Measurements from ENCODE around the gene PRICKLE2.

PRICKLE2 gene

DNA sequence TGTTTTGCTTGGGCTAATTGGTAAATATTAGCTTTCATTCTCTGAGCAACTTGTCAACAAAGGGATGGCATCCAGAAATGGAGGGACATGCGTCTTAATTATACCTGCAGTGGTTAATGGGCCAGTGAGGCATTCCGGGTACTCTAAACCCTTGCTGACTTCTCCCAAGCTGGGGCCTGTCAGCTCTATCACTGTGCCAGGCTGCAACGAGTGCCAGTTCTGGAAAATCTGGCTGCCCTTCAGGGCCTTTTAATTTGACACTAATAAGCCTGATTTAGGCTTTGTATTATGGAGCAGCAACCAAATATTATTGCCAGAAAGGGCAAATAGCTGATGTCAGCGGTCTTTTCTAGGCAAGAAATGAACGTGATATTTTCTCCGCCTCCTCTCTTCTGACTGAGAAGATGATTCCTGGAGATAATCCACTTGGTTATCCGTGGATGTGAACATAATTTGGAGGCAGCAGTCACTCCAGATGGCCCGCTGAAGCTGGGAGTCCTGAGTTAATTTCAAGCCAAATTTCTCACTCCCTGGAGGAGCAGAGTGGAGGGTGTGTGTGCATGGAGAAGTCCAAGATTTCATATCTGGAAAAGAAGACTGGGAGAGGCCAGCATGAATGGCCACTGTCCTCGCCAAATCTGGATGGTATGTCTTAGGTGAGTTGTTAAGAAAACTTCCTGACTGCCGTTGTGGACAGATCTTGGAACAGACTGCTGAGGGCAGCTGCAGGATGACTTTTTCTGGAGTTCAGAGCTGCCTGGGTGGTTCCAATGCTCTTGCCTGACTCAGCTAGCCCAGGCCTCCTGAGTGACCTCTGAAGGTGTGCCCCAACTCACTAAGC, 157.5 kb downstream of the PRICKLE2 start:
- DNase-seq, result no peak

DNA sequence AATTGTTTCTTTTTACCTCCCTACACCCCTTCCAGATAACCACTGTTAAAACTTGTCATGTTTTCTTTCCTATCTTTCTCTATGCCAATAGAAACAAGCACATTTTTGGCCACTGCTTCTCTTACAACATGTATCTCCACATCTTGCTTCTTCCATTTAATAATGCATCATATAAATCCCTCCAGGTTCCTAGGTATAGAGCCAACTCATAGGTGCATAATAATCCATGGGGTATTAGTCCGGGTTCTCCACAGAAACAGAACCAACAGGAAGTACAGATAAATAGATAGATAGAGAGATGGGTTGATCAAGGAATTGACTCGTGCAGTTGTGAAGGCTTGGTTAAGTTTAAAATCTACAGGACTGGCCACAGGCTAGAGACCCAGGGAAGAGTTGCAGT, 160.5 kb downstream of the PRICKLE2 start:
- no peak for DNase-seq

DNA sequence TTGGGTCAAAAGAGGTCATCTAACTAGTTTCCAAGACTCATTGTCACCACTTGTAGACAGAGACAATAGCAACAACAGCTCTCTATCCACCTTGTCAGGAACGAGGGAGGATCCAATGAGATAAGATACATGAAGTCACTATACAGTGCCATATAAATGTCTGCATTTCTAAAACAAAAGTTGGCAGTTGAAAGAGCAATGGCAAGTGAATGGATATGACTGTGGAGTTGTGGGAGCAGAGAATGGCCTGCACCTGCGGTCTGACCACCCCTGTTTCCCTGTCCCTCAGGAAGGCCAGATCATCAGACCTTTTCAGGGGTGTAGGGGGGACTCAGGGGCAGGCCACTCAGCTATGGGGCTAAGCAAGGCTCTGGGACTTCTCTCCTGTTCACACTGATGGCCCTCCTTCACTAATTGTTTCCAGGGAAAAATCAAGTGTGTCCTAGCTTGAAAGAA, 161.3 kb downstream of the PRICKLE2 start:
- no peak for DNase-seq

DNA sequence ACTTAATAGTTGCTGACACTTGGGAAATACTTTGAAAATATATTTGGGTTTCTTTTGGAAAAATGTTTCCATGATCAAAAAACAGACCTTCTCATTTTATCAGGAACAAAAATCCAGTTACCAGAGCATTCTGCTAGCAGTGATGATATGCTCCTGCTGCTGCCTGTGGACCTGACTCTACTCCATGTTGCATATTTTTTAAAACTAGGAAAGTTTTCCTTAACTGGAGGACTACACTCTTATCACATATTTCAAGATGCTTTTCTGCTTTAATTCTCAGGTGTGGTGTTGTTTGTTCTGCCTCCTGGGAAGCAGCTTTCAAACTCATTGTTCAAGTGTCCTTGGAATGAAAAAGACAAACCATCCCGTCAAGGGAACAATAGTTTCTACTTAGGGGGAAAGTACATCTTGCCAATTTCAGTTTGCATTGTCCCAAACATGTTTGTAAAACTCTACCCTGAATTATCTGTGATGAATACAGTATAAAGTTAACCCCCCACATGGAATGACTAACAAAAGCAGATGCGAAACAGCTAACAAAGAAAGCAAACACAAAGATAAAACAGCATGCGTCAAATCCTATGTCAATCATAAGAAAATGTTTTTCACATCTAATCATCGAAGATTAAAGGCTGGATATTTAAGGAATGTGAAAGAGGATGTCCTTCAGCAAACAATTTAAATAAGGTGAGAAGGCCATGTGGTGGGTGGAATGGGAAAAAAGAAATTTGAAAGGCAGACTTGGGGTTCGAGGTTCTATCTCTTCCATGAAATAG, 161.9 kb downstream of the PRICKLE2 start:
- DNase-seq, result no peak

DNA sequence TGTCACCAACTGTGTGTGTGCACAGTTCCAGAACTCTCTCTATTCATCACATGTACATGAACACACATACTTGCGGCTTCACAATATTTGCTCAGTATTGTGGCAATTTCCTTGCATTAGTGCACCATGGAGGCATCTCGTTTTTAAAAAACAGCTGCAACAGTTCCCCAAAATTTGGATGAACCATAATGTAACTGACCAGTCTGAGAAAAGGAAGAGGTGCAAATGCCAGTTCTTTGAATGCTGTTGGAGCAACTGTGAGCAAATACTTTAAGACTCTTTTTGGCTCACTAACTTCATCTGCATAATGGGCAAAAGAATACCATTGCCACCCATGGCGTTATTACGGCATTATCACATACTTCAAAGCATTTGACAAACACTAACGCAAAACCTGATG, 163.6 kb downstream of the PRICKLE2 start:
- no peak for DNase-seq

DNA sequence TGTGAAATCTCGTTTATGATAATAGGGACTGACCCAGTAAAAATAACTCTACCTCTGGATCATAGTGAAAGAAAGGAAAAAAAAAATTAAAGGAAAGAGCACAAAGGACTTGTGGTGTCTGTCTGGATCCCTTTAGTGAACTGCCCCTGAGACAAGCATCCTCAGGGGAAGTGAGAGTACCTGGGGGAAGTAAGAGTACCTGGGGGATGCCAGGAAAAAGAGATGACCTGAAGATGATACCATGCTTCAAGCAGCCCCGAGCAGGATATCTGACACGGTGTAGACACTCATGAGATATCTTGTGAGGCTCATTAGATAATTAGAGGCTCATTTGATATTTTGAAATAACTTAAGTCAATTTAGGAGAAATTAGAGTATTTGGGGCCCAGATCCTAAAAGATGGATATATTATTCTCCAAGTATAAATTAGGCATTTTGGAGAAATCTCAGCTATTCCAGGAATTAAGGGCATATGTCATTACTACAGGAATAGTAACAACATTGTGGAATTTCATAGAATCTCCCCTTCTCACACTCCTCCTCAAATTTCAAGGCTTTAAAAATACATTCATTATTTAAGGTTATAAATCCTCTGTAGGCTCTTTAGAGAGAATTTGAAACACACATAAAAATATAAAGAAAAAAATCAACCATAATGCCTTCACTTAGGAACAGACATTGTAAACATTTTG, 165.6 kb downstream of the PRICKLE2 start:
- no peak for DNase-seq

DNA sequence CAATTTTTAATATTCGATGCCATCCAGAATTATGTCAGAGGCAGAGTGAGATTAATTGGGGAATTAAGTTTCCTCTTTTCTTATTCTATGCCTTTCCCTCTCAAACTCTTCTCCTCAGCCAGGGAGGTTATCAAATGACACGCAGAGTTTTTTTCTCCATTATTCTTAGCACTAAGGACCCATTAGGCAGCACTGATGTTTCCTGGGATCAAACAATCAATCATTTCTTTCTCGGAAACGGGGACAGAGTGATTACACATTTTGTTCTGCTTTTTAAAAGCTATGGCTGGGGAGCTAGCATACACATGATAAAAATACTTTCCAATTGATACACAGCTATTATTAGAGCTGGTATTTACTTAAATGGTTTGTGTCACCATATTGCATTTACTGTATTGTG, 166.7 kb downstream of the PRICKLE2 start:
- DNase-seq, result no peak

DNA sequence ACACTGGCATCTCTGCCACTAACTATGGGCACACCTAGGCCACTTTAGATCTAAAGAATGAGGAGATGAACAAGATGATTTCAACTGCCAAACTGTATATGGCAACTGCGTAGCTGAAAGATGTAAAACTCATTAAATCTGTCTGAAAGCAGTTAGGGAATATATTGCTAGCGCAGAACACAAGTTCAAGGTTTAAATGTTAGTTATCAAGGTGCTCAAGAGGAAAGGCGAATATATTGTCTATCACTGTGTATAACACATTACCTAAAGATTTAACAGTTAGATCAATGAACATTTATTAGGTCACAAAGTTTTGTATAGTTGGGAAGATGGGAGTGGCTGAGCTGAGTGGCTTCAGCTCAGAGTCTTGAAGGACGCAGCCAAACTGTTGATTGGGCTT, 168.0 kb downstream of the PRICKLE2 start:
- no peak for DNase-seq

DNA sequence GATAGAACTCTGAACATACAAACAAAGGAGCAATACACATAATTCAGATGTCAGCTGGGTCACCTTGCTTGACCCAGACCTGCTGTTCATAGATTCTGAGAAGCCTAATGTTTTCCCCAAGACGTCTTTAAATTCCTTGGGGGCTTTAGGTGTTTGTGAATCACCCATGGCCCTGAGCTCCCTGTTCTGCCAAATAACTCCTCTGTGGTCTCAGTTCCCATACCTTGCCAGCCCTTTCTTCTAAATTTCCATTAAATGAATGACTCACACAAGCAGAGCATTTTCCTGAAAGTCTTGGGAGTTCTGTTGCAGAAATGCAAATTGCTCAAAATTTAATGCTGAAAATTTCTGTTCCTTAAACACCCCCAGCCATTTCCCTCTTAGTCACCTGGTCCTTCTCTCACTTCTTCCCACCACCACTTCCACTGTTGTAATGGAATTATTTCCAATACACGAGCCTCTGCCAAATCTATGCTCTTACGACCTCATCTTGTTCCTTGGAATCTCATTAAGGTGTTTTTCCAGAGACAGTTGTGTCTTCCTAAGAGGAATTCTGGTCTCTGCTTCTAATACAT, 168.6 kb downstream of the PRICKLE2 start:
- DNase-seq, result no peak

DNA sequence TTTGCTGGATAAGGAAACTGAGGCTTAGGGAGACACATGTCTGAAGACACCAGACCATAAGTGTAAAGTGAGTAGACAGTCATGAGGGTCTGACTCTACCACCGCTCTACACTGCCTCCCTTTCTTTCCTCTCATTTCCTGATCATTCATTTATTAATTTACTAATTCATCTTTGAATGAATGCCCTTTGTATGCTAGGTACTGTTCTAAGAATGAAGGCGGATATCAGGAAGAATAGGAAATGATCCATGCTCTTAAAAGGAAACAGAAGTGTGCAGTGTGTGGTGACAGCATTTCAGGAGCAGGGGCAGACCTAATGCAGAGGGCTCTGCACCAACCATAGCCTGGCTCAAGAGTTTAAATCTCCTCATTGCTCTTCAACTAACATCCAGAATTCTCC, 170.2 kb downstream of the PRICKLE2 start:
- no peak for DNase-seq

DNA sequence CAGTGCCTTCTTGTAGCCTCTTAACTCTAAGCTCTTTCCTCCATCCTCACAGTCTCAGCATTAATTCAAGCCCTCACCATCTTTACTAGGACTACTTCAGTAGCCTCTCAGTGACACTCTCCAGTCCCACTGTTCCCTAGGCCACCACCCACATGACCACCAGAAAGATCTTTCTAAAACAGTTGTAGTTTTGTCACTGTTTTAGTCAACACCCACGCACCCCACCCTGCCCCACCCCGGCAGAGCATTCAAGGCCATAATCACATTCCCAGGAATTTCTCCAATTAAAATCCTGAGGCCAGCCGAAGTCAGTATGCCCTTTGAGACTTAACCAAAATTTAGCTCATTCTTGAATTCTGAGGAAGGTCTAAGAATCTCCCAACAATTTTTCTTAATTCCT, 170.8 kb downstream of the PRICKLE2 start:
- DNase-seq, result no peak

DNA sequence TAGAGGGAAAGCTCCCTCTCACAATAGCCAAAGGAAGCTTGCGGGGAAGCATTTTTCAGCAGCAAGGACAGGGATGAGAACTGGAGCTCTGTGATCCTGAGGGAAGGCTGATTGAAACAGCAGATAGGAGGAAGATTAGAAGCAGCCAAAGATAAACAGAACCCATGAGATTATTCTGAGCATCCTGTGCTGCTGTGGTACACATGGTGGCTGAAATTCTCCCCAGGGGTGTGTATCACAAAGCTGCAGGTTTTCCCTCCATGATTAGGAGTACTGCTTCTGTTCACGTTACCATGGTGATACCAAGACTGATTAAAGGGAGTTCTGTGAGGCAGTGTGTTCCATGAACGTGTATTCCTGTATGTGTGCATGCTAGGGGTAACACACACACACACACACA, 171.7 kb downstream of the PRICKLE2 start:
- no peak for DNase-seq

DNA sequence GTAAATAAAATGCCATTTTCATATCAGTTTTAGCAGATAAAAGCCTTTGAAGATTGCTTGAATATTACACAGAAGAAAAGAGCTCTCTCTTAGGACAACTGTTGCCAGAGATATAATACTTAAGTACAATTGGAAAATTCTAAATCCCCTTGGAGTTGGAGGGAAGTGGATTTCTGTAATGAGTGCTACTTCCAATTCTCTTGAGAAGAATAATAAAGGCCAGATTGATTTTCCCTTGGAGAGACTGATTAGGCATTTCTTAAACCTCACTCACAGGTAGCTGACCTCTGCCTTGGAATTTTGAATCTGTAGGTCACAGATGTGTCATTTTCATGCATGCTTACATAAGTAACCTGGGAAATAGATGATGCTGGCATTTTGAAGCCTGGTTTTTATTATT, 172.1 kb downstream of the PRICKLE2 start:
- no peak for DNase-seq

DNA sequence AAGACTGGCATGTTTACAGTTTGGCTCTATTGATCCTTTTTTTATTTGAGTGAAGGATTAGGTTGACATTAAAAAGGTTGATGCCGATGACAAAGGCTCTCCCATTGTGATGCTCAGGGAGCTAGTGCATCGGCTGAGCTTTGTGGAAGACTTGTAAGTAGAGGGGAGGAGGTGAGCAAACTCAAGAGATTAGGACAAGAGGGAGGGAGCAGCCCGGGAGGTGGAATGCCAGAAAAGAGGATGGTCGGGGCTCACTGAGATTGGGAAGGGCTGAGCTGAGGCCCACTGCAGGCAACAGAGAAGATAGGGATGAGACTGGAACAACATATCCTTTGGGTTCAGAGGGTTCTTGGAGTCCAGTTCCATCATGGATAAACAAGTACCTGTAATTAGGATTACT, 175.4 kb downstream of the PRICKLE2 start:
- no peak for DNase-seq

DNA sequence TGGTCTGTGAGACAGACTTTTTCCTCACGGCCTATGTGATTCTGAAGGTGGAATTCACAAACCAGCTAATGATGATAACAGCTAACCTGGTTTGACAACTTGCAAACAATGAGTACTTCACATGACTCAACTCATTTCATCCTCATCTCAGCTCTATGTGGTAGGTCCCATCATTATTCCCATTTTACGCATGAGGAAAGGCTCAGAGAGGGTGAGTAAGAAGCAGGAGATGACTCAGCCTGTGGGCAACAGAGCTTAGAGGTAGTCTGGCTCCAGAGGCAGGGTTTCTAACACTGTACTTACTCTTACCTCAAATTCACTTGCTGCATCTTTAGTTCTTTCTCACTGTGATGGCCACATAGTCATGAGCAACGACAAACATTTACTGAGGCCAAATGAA, 176.1 kb downstream of the PRICKLE2 start:
- DNase-seq, result no peak

DNA sequence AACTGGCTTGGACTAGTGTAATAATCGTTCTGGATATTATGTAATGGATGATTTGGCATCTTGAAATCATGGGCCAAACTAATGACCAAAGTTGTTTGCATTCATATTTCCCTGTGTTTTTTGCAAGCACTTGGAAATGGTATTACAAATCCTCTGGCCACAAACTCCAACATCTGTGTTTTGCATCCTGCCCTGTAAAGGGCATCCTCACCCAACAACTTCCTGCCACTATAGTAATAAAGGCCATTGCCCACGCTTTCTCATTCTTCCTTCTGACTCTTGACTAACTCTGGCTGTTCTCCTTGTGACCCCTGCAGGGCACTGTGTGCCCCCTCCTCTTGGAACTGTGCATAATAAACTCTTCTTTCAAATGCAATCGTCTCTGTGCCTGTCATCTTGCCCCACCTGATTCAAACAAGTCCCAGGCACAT, 176.6 kb downstream of the PRICKLE2 start:
- DNase-seq, result no peak

DNA sequence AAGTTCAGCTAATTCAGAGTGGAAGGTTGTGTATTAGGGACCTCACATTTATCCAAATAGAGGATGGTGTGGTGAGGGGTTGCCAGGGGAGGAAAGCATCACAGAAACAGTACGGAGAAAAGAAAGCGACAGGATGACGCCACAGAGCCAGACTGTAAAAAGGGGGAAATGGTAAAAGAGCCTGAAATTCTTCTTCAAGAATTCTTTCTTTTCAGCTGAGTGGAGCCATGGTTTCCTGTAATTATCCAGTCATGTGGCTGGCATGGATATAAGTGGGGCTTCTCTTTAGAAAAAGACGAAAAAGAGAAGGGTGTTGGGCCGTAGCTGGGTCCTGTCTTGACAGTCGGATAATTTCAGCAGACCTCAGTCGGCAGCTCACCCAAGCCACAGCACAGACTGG, 177.5 kb downstream of the PRICKLE2 start:
- no peak for DNase-seq

DNA sequence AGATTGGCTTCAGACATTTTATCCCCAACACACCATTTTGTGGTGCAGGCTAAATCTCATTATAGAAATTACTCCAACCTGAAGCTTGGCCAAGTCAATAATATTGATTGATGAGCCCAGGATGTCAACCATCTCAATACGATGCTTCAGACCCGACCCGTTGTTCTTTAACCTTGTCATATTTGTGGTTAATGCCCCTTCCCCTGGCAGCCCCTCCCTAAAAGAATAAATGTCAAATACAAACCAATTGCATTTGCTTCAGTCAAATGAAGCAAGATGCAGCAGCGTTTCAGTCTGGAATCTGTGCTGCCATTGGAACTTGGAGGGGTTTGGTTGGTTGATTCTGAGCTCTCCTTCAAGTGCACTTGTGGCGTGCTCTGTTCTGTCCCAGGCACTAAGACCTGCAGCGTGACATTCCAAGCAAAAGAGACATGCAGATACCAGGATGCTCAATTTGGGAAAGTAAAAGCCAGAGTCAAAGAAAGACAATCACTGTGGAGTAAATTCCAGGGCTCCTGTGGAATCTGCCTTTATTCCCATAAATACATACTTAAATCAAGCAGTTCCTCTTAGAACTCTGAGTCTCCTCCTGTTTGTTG, 178.2 kb downstream of the PRICKLE2 start:
- DNase-seq, result no peak

DNA sequence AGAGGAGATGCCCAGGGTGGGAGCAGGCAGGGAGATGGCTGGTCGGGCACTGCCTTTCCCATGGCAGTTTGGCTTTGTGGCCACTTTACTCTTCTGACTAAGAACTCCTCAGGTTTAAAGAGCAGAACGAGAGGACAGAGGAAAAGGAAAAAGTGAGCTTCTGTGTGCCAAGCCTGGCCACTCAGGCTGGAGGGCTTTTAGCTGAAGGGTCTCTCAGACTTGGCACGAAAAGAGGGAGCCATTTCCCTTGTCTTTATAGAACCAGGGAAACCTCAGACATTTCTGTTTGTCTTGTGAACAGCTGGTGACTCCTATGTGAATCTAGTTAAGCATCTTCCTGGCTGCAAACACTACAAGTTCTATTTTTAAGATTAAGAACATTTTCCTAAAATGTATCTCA, 178.7 kb downstream of the PRICKLE2 start:
- peak; percentile 11 for DNase-seq

DNA sequence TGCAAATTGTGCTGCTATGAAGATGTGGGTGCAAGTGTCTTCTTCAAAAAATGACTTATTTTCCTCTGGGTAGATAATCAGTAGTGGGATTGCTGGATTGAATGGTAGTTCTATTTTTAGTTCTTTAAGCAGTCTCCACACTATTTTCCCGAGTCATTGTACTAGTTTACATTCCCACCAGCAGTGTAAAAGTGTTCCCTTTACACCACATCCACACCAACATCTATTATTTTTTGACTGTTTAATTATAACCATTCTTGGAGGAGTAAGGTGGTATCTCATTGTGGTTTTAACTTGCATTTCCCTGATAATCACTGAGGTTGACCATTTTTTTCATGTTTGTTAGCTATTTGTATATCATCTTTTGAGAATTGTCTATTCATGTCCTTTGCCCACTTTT, 182.3 kb downstream of the PRICKLE2 start:
- no peak for DNase-seq
